PC-3 (cell line): ENCODE data around the gene ANKRD42.

ENCODE experiments used
- EZH2 ChIP-seq: fragments of 300-600 bp; sonication (generic); IDR thresholded peaks from one replicate; pipeline ENCODE4 v1.6.1; 2017; ENCODE audit warnings: antibody characterized with exemption, mild to moderate bottlenecking, low read length; ENCODE audit not compliant: unreplicated experiment
- TF ChIP-seq, protein P1 (sequence below): fragments of 300-600 bp; sonication (generic); conservative IDR thresholded peaks from 2 replicates; pipeline ENCODE4 v1.5.1; 2017; ENCODE audit warnings: antibody characterized with exemption, low read depth, mild to moderate bottlenecking, low read length

GRCh38 chr11:83205608-83206185 is 12.2 kb downstream of the ANKRD42 start:
- TF ChIP-seq EZH2 = no peak
- TF ChIP-seq, protein P1, sequence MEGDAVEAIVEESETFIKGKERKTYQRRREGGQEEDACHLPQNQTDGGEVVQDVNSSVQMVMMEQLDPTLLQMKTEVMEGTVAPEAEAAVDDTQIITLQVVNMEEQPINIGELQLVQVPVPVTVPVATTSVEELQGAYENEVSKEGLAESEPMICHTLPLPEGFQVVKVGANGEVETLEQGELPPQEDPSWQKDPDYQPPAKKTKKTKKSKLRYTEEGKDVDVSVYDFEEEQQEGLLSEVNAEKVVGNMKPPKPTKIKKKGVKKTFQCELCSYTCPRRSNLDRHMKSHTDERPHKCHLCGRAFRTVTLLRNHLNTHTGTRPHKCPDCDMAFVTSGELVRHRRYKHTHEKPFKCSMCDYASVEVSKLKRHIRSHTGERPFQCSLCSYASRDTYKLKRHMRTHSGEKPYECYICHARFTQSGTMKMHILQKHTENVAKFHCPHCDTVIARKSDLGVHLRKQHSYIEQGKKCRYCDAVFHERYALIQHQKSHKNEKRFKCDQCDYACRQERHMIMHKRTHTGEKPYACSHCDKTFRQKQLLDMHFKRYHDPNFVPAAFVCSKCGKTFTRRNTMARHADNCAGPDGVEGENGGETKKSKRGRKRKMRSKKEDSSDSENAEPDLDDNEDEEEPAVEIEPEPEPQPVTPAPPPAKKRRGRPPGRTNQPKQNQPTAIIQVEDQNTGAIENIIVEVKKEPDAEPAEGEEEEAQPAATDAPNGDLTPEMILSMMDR = no peak
